GM04503 (cell line): ENCODE results near the gene SPATA31D3.
"Not testable (repeated sequence)": the region's sequence is repeated elsewhere in the genome, so short reads cannot be mapped to it uniquely, and the experiment has no call there.

Experiments used
- DNase-seq: peaks from one replicate; pipeline ENCODE4 v3.0.0-alpha.2; 2012; ENCODE audit warnings: low read depth

Gene SPATA31D3

GRCh38 chr9:81979196-81979595 lies 35.9 kb downstream of the SPATA31D3 start:
- no peak for DNase-seq

GRCh38 chr9:81980568-81980967 lies 37.3 kb downstream of the SPATA31D3 start:
- peak; percentile 8 for DNase-seq

DNA sequence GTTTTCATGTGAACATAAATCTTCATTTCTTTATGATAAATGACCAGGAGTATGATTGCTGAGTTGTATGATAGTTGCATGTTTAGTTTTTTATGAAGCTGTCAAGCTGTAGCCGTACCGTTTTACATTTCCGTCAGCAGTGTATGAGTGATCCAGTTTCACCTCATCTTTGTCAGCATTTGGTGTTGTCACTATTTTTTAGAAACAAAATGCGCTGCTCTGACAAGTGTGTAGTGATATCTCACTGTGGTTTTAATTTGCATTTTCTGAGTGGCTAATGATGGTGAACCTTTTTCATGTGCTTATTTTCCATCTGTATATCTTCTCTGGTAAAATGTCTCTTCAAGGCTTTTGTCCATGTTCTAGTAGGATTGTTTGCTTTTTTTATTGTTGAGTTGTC lies 38.6 kb downstream of the SPATA31D3 start:
- DNase-seq = no peak

DNA sequence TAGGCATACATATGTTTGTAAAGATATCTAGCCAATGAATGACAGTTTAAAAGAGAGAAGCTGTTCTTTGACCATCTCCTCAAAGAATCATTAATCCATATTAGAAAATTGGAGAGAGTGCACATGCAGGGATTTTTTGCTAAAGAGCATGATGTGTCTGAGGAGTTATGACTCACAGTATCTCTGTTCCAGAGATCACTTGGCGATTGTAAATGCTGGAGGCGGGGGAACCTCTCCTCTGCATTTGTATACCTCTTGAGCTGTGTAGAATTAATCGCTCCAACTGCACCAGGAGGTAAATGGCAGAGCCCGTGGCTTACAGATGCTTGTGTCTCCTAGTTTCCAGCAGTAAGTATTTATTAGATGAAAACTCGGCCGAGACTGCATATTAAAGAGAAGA lies 41.6 kb downstream of the SPATA31D3 start:
- no peak for DNase-seq

DNA sequence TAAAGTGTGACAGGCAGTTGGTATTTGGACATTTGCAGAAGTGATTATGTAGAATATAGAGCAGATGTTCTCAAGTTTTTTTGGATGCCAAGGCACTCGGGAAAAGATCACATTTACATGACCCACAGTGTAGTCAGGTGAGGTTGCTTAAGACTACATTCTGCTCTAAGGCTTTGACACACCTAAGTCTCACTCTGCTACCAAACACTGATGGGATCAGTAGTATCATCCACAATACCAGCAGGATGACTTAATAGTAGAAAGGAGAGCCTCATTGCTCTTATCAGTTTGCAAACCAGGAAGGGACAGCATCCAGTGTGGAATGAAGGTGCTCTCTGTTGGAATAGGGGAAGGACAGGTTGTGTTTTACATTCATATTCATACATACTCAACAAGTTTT lies 42.8 kb downstream of the SPATA31D3 start:
- no peak for DNase-seq

DNA sequence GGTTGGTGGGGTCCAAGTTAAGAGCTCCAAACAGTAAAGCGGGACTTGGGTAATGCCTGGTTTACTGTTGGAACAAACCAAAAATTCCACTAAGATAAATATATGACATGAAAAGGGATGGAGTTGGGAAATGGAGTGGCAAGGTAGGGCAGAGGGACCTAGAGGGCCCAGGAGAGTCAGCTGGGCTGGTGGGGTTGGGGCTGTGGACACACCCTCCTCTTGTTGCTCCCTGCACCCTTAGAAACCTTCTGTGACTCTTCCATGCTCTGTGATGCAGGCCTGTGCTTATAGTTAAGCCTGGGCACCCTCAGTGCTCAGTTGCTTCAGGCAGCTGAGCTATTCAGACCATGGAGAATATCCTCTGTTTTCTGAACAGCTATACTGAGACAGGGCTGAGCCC lies 45.2 kb downstream of the SPATA31D3 start, which contains the start of gene SPATA31D1:
TSS of gene SPATA31D1 (plus strand) at position 301 of the 400 bp plus-strand sequence. CDS start at position 348, 47 bp downstream.
- DNase-seq = not testable (repeated sequence)

- no peak for DNase-seq
Measured at GRCh38 chr9:81989700-81990099, 46.4 kb downstream of the SPATA31D3 start.

DNA sequence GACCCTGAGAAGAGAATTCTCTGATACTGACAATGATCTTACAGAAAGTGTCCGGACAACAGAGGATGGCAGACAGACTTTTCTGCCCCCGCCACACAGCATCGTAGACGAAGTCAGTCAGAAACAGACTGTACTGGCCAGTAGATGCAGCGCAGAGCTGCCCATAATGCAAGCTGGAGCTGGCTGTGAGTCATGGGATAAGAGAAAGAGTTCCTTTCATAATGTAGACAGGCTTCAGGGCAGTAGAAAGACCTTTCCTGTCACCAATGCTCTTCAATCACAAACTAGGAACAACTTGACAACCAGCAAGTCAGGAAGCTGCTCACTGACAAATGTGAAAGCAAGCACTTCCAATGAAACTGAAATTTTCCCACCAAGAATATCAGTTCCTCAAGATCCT lies 50.4 kb downstream of the SPATA31D3 start:
- no peak for DNase-seq
